Endothelial cell of umbilical vein (primary cell): ENCODE measurements around the gene IFIT1B. TPM values are rescaled to one million over a fixed set of nuclear protein-coding genes. Genes with fewer than 3 reads are reported as not detected.

Source experiments
- BruUV-seq: library from RNA; stranded (reverse); fragments of 400-500 nt; replicated peaks from 2 replicates; lab custom pipeline; 2021; lab: Mats Ljungman, UMichigan
- CTCF ChIA-PET: fragments of 300-600, 350-600 bp; sonication (Branson Sonifier 250); formaldehyde crosslinking; loops from one replicate; lab custom pipeline; 2021; ENCODE audit warnings: antibody characterized with exemption, inconsistent platforms; lab: Charles Lee
- POLR2A ChIA-PET: fragments of 300-600, 350-600 bp; sonication (Branson Sonifier 250); formaldehyde crosslinking; loops from one replicate; lab custom pipeline; 2021; ENCODE audit warnings: antibody characterized with exemption, inconsistent platforms; lab: Charles Lee
- DNase-seq: peaks from one replicate; pipeline ENCODE4 v3.0.0-alpha.2; 2011; ENCODE audit warnings: low read depth, low spot score
- FAIRE-seq: peaks from 2 replicates; lab custom pipeline; 2011; peaks lifted over from hg19 to GRCh38; lab: Jason Lieb, UNC
- H2AFZ ChIP-seq: 2 replicates; pipeline ENCODE4 v1.6.0; 2012; ENCODE audit warnings: low read depth, low read length, control low read depth, inconsistent platforms
- H3K27ac ChIP-seq: 2 replicates; pipeline ENCODE4 v1.5.1; 2011; ENCODE audit warnings: low read depth, mild to moderate bottlenecking, control low read depth, low read length, moderate library complexity; ENCODE audit not compliant: insufficient read depth
- H3K27me3 ChIP-seq, 2 experiments: 2 replicates each; pipeline versions ENCODE4 v1.6.0 to v1.6.1; 2011; ENCODE audit warnings: low read length in 2 of 2, mixed read lengths in 1 of 2; ENCODE audit not compliant: control insufficient read depth in 2 of 2, insufficient read depth in 2 of 2
- H3K36me3 ChIP-seq, 2 experiments: 2 replicates in 1 of 2; 3 replicates in 1 of 2; pipeline ENCODE4 v1.5.1; 2011; ENCODE audit warnings: low read length in 2 of 2, mild to moderate bottlenecking in 1 of 2, moderate library complexity in 1 of 2; ENCODE audit not compliant: control insufficient read depth in 2 of 2, insufficient read depth in 2 of 2; ENCODE audit errors: extremely low read depth in 1 of 2
- H3K4me1 ChIP-seq: 3 replicates; pipeline ENCODE4 v1.5.1; 2011; ENCODE audit warnings: mild to moderate bottlenecking, low read length; ENCODE audit not compliant: control insufficient read depth, insufficient read depth; ENCODE audit errors: extremely low read depth
- H3K4me2 ChIP-seq: 2 replicates; pipeline ENCODE4 v1.6.1; 2011; ENCODE audit warnings: low read length, control low read depth, mixed read lengths; ENCODE audit not compliant: insufficient read depth
- H3K4me3 ChIP-seq, 3 experiments: fragments of 200-600 bp in 1 of 3; sonication (generic), shearing (Covaris generic) in 1 of 3; replicated peaks in 1 of 3; 2 replicates each; pipeline ENCODE4 v1.5.1; 2011 to 2016; ENCODE audit warnings: control low read depth in 3 of 3, low read length in 3 of 3, mild to moderate bottlenecking in 2 of 3, inconsistent platforms in 1 of 3, low read depth in 1 of 3, moderate library complexity in 1 of 3; ENCODE audit not compliant: insufficient read depth in 1 of 3
- H3K79me2 ChIP-seq: 2 replicates; pipeline ENCODE4 v1.6.0; 2012; ENCODE audit warnings: low read length, inconsistent platforms; ENCODE audit not compliant: control insufficient read depth, insufficient read depth
- H3K9ac ChIP-seq: replicated peaks from 2 replicates; pipeline ENCODE3; 2011; ENCODE audit warnings: low read length, control low read depth; ENCODE audit not compliant: insufficient read depth; ENCODE audit errors: extremely low read depth
- H3K9me1 ChIP-seq: replicated peaks from 3 replicates; pipeline ENCODE4 v1.6.0; 2011; ENCODE audit warnings: mild to moderate bottlenecking, low read length; ENCODE audit not compliant: control insufficient read depth, insufficient read depth; ENCODE audit errors: extremely low read depth
- H3K9me3 ChIP-seq: replicated peaks from 2 replicates; pipeline ENCODE4 v1.5.1; 2012; ENCODE audit warnings: low read length, inconsistent platforms; ENCODE audit not compliant: control insufficient read depth, insufficient read depth
- H4K20me1 ChIP-seq: replicated peaks from 2 replicates; pipeline ENCODE3; 2011; ENCODE audit warnings: mild to moderate bottlenecking, low read length; ENCODE audit not compliant: control insufficient read depth, insufficient read depth; ENCODE audit errors: extremely low read depth
- CTCF ChIP-seq, 2 donors: IDR thresholded peaks; 1 replicate in 1 of 2; 2 replicates in 1 of 2; pipeline ENCODE4 v1.5.1; 2011; ENCODE audit warnings: low read length in 2 of 2, mild to moderate bottlenecking in 2 of 2, moderate library complexity in 2 of 2, control low read depth in 1 of 2, inconsistent platforms in 1 of 2, low read depth in 1 of 2; ENCODE audit not compliant: insufficient read depth in 1 of 2; ENCODE audit errors: extremely low read depth in 1 of 2
- EZH2 ChIP-seq: IDR thresholded peaks from 2 replicates; pipeline ENCODE4 v1.6.1; 2012; ENCODE audit warnings: borderline replicate concordance, low read depth, mild to moderate bottlenecking, moderate library complexity, low read length, inconsistent platforms; ENCODE audit not compliant: severe bottlenecking
- FOS ChIP-seq: IDR thresholded peaks from 2 replicates; pipeline ENCODE4 v1.6.1; 2011; ENCODE audit warnings: mild to moderate bottlenecking, low read length, moderate library complexity, borderline replicate concordance; ENCODE audit not compliant: insufficient read depth
- GATA2 ChIP-seq: IDR thresholded peaks from 2 replicates; pipeline ENCODE4 v1.7.0; 2011; ENCODE audit warnings: low read depth, mild to moderate bottlenecking, moderate library complexity, mixed read lengths, low read length; ENCODE audit not compliant: insufficient read length, insufficient read depth
- MYC ChIP-seq: IDR thresholded peaks from one replicate; pipeline ENCODE4 v1.6.1; 2011; ENCODE audit warnings: mild to moderate bottlenecking, low read depth, low read length
- POLR2A ChIP-seq: IDR thresholded peaks from 2 replicates; pipeline ENCODE4 v1.6.1; 2012; ENCODE audit warnings: low read depth, mild to moderate bottlenecking, control low read depth, low read length
- POLR2AphosphoS5 ChIP-seq: IDR thresholded peaks from 2 replicates; pipeline ENCODE4 v1.6.1; 2012; ENCODE audit warnings: low read depth, mild to moderate bottlenecking, control low read depth, low read length, moderate library complexity; ENCODE audit not compliant: insufficient read depth
- dilution Hi-C: fragments of 300-500 bp; cut with MboI; formaldehyde crosslinking; loops from one replicate; pipeline ENCODE4 v1.15.0; 2019; ENCODE audit warnings: low sequenced_read_pairs; ENCODE audit not compliant: extremely low pct_ligation_motif_present
- intact Hi-C: fragments of 100-400 bp; cut with micrococcal nuclease; formaldehyde crosslinking; loops from one replicate; pipeline ENCODE4 v1.10.0; 2022
- polyA plus RNA-seq, 4 experiments: library from polyadenylated mRNA; depleted of rRNA in 3 of 4; stranded (reverse) in 3 of 4; unstranded in 1 of 4; fragments of >200 nt; gene quantifications; 2 replicates each; pipeline versions ENCODE4 v1.2.1 to v1.2.3, GENCODE V29; 2011 to 2012; ENCODE audit warnings: missing spikeins in 1 of 4
- total RNA-seq: library from RNA; stranded (reverse); gene quantifications from 2 replicates; pipeline ENCODE4 v1.2.3, GENCODE V29; 2021
- TF ChIP-seq, protein P1 (sequence below): IDR thresholded peaks from 2 replicates; pipeline ENCODE4 v1.6.1; 2011; ENCODE audit not compliant: insufficient read depth, insufficient read length

Gene IFIT1B
- total and polyA plus RNA-seq, 2 donors (not counting 3 experiments of a cell fraction or from before 2014, with no cell fraction given): not detected

- CTCF ChIA-PET: no interaction called here
- POLR2A ChIA-PET: no interaction called here
- Histone ChIP-seq H3K9me1 (no peaks in the 10 kb centered on the region), H3K27ac (no peak overlapping the region), H3K9me3 (no peaks in the 10 kb centered on the region), H3K27me3 (no peaks in the 10 kb centered on the region), H4K20me1 (no peaks in the 10 kb centered on the region), H2AFZ (no peak overlapping the region), H3K9ac (no peak overlapping the region), H3K4me1 (peaks cover 10% of the 10 kb centered on the region), H3K79me2 (no peaks in the 10 kb centered on the region), H3K36me3 (no peaks in the 10 kb centered on the region), H3K4me2 (no peak overlapping the region), H3K4me3 (no peak overlapping the region)
- BruUV-seq: no TSS peak
- dilution Hi-C loops: no loop called here
- FAIRE-seq (no peak), DNase-seq (no peak)
- intact Hi-C loops: no loop called here
- TF ChIP-seq POLR2A (no peak), CTCF (IDR thresholded peaks at IDR 0.05; ENCODE audit: extremely low read depth in 1 of 2, insufficient read depth in 1 of 2, low read depth in 1 of 2, low read length in 2 of 2) (no peak), MYC (no peak), GATA2 (no peak)
Measured at GRCh38 chr10:89395141-89395540, 17.3 kb downstream of the IFIT1B start.

DNA sequence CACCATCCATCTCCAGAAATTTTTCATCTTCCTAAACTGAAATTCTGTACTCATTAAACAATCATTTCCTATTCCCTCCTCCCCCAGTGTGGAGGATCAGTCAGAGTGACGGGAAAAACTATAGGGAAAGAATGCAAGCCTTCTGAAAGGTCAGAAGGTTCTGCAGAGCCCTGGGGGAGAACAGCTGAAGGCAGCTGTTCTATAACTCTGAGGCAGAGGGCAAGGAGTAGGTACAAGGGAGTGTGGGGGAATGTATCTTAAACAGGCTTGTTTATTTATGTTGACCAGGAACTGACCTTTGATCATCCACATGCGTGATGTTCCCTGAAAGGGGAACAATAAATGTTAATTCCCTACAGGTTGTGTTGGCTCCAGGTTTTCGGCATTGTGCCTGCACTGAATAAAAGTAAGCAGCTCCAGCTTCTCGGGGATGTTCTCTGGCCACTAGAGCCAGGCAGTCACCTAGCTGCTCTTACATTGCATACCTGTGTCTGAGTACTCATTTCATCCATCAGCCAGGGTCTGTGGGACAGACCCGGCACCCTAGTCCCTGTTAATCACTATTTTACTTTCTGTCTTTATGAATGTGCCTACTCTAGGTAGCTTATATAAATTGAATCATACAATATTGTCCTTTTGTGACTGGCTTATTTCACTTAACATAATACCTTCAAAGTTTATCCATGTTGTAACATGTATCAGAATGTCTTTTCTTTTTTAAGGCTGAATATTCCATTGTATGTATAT lies 20.3 kb downstream of the IFIT1B start:
- no TSS peak for BruUV-seq

More for the DNA sequence above, 20.3 kb downstream of the IFIT1B start:
- FAIRE-seq (no peak), DNase-seq (peak; percentile 16)
- Histone ChIP-seq H3K36me3 (no peaks in the 10 kb centered on the region), H3K9me1 (no peaks in the 10 kb centered on the region), H3K9ac (no peak overlapping the region), H3K4me3 (no peak overlapping the region), H3K4me1 (no peaks in the 10 kb centered on the region), H3K9me3 (no peaks in the 10 kb centered on the region), H3K79me2 (no peaks in the 10 kb centered on the region), H3K27me3 (no peaks in the 10 kb centered on the region), H3K4me2 (no peak overlapping the region), H2AFZ (no peak overlapping the region), H3K27ac (no peak overlapping the region), H4K20me1 (no peaks in the 10 kb centered on the region)
- intact Hi-C loops: no loop called here
- dilution Hi-C loops: no loop called here
- no peak for TF ChIP-seq POLR2A
- no peak for TF ChIP-seq CTCF (IDR thresholded peaks at IDR 0.05; ENCODE audit: extremely low read depth in 1 of 2, insufficient read depth in 1 of 2, low read depth in 1 of 2, low read length in 2 of 2)
- TF ChIP-seq GATA2: no peak
- no peak for TF ChIP-seq FOS
- TF ChIP-seq, protein P1, sequence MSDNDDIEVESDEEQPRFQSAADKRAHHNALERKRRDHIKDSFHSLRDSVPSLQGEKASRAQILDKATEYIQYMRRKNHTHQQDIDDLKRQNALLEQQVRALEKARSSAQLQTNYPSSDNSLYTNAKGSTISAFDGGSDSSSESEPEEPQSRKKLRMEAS: no peak
- TF ChIP-seq EZH2: no peak
- TF ChIP-seq POLR2AphosphoS5: no peak
- POLR2A ChIA-PET: no interaction called here
- CTCF ChIA-PET: no interaction called here
